Measurements from ENCODE around the gene WDR64. TPM values are rescaled to one million over a fixed set of nuclear protein-coding genes. Genes with fewer than 3 reads are reported as not detected.

The WDR64 gene
- total RNA-seq, 3 donors from 2014 or later: 0.25 TPM; not detected in 2

DNA sequence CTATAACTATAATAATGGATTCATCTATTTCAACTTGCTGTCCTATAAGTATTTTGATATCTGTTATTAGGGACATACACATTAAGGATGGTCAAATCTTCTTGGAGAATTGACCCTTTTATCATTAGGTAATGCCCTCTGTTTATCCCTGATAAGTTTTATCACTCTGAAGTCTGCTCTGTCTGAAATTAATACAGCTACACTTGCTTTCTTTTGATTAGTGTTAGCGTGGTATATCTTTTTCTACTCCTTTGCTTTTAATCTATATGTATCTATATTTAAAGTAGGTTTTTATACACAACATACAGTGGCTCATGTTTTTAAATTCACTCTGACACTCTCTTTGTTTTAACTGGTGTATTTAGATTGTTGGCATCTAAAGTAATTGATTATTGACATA is 126.0 kb downstream of the WDR64 start:
- Histone ChIP-seq H3K9me3 (no peaks in the 10 kb centered on the region), H3K4me3 (no peak overlapping the region), H3K4me1 (ENCODE audit: low read depth) (no peaks in the 10 kb centered on the region), H3K36me3 (ENCODE audit: low read depth) (no peaks in the 10 kb centered on the region)
- TF ChIP-seq, protein P1, sequence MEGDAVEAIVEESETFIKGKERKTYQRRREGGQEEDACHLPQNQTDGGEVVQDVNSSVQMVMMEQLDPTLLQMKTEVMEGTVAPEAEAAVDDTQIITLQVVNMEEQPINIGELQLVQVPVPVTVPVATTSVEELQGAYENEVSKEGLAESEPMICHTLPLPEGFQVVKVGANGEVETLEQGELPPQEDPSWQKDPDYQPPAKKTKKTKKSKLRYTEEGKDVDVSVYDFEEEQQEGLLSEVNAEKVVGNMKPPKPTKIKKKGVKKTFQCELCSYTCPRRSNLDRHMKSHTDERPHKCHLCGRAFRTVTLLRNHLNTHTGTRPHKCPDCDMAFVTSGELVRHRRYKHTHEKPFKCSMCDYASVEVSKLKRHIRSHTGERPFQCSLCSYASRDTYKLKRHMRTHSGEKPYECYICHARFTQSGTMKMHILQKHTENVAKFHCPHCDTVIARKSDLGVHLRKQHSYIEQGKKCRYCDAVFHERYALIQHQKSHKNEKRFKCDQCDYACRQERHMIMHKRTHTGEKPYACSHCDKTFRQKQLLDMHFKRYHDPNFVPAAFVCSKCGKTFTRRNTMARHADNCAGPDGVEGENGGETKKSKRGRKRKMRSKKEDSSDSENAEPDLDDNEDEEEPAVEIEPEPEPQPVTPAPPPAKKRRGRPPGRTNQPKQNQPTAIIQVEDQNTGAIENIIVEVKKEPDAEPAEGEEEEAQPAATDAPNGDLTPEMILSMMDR (IDR thresholded peaks at IDR 0.05): no peak
- intact Hi-C loops (cut with DNase I, micrococcal nuclease): no loop called here
- ATAC-seq: no peak
- no peak for DNase-seq

DNA sequence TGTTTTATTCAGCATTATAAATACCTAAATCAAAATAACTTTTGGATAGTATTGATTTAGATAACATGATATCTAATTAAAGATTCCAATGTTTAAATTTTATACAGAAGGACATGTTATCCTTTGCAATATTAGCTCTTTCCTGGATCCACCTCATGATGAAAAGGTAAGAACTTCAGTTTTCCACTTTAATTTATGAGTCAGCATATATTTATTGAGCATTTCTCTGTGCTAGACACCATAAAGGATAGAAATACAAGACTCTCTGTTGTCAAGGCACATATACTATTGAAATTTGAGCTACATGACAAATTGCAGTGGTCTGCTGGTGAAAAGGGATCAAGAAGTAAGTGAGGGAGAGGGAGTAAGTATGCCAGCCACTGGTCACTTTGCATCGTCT is 127.8 kb downstream of the WDR64 start:
- TF ChIP-seq, protein P1 (IDR thresholded peaks at IDR 0.05): no peak
- DNase-seq (no peak), ATAC-seq (no peak)
- no peaks in the 10 kb centered on the region for H3K36me3 ChIP-seq (ENCODE audit: low read depth)
- no peaks in the 10 kb centered on the region for H3K9me3 ChIP-seq
- H3K4me1 ChIP-seq (ENCODE audit: low read depth): no peaks in the 10 kb centered on the region
- intact Hi-C loops (cut with DNase I, micrococcal nuclease): no loop called here
- H3K4me3 ChIP-seq: no peak overlapping the region

DNA sequence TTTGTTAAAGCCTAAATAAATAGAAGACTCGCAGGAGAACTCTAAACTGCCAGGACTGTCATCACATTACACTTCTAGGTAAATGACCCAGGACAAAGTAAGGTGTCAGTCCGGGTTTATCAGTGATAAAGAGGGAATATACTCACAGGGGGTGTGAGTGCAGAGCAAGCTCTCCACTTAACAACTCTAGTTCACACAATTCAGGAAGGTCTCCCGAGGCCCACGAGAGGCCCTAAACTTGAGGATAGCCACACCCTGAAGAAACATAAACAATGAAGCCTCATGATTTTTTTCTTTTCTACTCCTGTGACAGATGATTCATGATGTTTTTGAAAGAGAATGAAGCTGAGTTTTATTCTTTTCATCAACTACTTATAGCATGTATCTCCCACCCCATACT is 130.3 kb downstream of the WDR64 start:
- intact Hi-C loops (cut with DNase I, micrococcal nuclease): no loop called here
- DNase-seq (no peak), ATAC-seq (no peak)
- Histone ChIP-seq H3K4me3 (no peak overlapping the region), H3K36me3 (ENCODE audit: low read depth) (no peaks in the 10 kb centered on the region), H3K4me1 (ENCODE audit: low read depth) (no peaks in the 10 kb centered on the region), H3K9me3 (no peaks in the 10 kb centered on the region)
- TF ChIP-seq, protein P1 (IDR thresholded peaks at IDR 0.05): no peak

DNA sequence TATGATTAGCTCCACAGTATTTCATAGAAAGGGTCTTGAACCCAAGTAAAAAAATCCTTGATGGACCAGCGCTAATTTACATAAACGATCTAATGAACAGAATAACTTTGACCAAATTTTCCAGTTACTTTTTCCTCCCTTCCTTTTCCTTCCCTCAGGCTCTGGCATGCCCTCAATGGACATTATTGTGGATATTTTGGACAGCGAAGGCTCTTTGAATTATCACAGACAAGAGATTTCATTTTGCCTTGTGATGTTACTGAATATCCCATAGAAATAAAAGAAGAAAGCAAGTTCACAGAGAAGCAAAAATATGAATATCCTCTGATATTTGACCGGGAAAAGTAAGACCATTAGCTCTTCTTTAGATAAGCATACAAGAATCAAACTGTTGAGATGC is 135.6 kb downstream of the WDR64 start:
- ATAC-seq (no peak), DNase-seq (no peak)
- Histone ChIP-seq H3K4me1 (ENCODE audit: low read depth) (no peaks in the 10 kb centered on the region), H3K9me3 (no peaks in the 10 kb centered on the region), H3K36me3 (ENCODE audit: low read depth) (no peaks in the 10 kb centered on the region), H3K4me3 (no peak overlapping the region)
- intact Hi-C loops (cut with DNase I, micrococcal nuclease): no loop called here
- TF ChIP-seq, protein P1 (IDR thresholded peaks at IDR 0.05): no peak

DNA sequence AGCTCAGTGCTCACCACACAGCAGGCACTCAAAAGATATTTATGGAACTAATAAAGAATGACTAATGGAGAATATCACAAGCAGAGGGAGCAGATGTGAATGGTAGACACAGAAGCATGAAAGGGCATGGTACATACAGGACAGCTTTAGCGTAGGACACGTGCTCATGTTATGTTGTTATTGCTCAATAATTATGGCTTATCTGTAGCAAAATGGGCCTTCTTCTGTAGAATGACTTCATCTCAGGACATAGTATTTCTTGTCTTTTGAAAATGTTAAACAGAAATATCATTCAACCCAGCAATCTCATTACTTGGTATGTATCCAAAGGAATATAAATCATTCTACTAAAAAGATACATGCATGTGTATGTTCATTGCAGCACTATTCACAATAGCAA is 137.0 kb downstream of the WDR64 start:
- H3K36me3 ChIP-seq (ENCODE audit: low read depth): no peaks in the 10 kb centered on the region
- TF ChIP-seq, protein P1 (IDR thresholded peaks at IDR 0.05): no peak
- H3K4me1 ChIP-seq (ENCODE audit: low read depth): no peaks in the 10 kb centered on the region
- no peak for DNase-seq
- intact Hi-C loops (cut with DNase I, micrococcal nuclease): no loop called here
- ATAC-seq: no peak
- no peak overlapping the region for H3K4me3 ChIP-seq
- no peaks in the 10 kb centered on the region for H3K9me3 ChIP-seq

DNA sequence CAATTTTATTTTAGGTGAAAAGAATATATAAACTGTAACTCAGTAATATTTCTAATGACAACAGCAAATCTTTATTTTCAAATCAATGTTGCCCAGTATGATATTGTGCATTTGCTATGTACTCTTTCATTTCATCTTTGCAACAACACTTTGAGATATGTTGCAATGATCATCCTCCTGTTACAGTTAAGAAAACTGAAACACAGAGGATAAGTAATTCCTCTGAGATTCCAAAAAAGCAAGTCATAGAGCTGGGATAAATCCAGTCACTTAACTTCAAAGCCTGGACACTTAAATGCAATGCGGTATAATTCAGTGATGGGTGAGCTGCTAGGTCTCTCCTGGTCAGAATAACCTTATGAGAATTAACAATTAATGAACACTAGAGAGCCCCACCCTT is 147.3 kb downstream of the WDR64 start:
- intact Hi-C loops (cut with DNase I, micrococcal nuclease): no loop called here
- no peak overlapping the region for H3K4me3 ChIP-seq
- no peaks in the 10 kb centered on the region for H3K36me3 ChIP-seq (ENCODE audit: low read depth)
- DNase-seq (no peak), ATAC-seq (no peak)
- TF ChIP-seq, protein P1 (IDR thresholded peaks at IDR 0.05): no peak
- H3K9me3 ChIP-seq: no peaks in the 10 kb centered on the region
- no peaks in the 10 kb centered on the region for H3K4me1 ChIP-seq (ENCODE audit: low read depth)

All from mucosa of descending colon (tissue), 3 donors.